ENCODE results near the gene EAF1.

- TF ChIP-seq EZH2 (IDR thresholded peaks at IDR 0.05; ENCODE audit: insufficient read depth, poor library complexity, severe bottlenecking) (no peak), EZH2phosphoT487 (IDR thresholded peaks at IDR 0.05; ENCODE audit: insufficient read depth, low read depth) (no peak)
Observed at GRCh38 chr3:15440891-15441290, 13.5 kb downstream of the EAF1 start.

Measured in GM23248 (cell line).